Dermis microvascular lymphatic vessel endothelial cell (primary cell): ENCODE results near the gene STK26. TPM values are rescaled to one million over a fixed set of nuclear protein-coding genes. Genes with fewer than 3 reads are reported as not detected.
"Not testable (repeated sequence)": the region's sequence is repeated elsewhere in the genome, so short reads cannot be mapped to it uniquely, and the experiment has no call there.

Experiments used
- DNase-seq, 2 donors: peaks; one replicate each; pipeline versions ENCODE4 v3.0.0 to v3.0.0-alpha.2; 2010; ENCODE audit warnings: low read depth in 2 of 2
- total RNA-seq: library from RNA; depleted of rRNA; stranded (reverse); fragments of >200 nt; gene quantifications from 2 replicates; pipeline ENCODE4 v1.2.1, GENCODE V29; 2014

Gene STK26
- total RNA-seq = 0.38 and 0.51 TPM in 2 replicates

GRCh38 chrX:132022967-132023895 is at the start of gene STK26:
STK26 (plus strand) TSS chrX:132023302; CDS start chrX:132023618, 316 bp downstream.
- peak in 1 of 2 donors; percentile 3 for DNase-seq

- DNase-seq = no peak
These were observed 47.3 kb upstream of the STK26 start for GRCh38 chrX:131975851-131976250.

GRCh38 chrX:131977619-131978018 is 45.5 kb upstream of the STK26 start:
- DNase-seq = no peak

GRCh38 chrX:131979116-131979515 is 44.0 kb upstream of the STK26 start:
- no peak for DNase-seq

- no peak for DNase-seq
These were observed 37.5 kb upstream of the STK26 start for GRCh38 chrX:131985526-131986049.

- DNase-seq = peak in 1 of 2 donors; percentile 0
These were observed 35.9 kb upstream of the STK26 start for GRCh38 chrX:131987252-131987651.

GRCh38 chrX:131988236-131988635 is 34.9 kb upstream of the STK26 start:
- DNase-seq = no peak

- no peak for DNase-seq
These were observed 22.0 kb upstream of the STK26 start for GRCh38 chrX:132001127-132001526.

GRCh38 chrX:132004728-132005127 is 18.4 kb upstream of the STK26 start:
- no peak for DNase-seq

- DNase-seq = no peak
These were observed 13.8 kb upstream of the STK26 start for GRCh38 chrX:132009350-132009749.

GRCh38 chrX:132010213-132010612 is 12.9 kb upstream of the STK26 start:
- DNase-seq = not testable (repeated sequence)

GRCh38 chrX:132015875-132016274 is 7.2 kb upstream of the STK26 start:
- no peak for DNase-seq

GRCh38 chrX:132016628-132017430 is 6.3 kb upstream of the STK26 start:
- no peak for DNase-seq

GRCh38 chrX:132017431-132018185 is 5.5 kb upstream of the STK26 start:
- no peak for DNase-seq

GRCh38 chrX:132022198-132022966 is 720 bp upstream of the STK26 start:
- DNase-seq = no peak

- DNase-seq = no peak
These were observed 839 bp downstream of the STK26 start for GRCh38 chrX:132023896-132024386.

- no peak for DNase-seq
These were observed 1.9 kb downstream of the STK26 start for GRCh38 chrX:132025041-132025440.

- DNase-seq = no peak
These were observed 7.2 kb downstream of the STK26 start for GRCh38 chrX:132030264-132030663.

GRCh38 chrX:132031867-132032266 is 8.8 kb downstream of the STK26 start:
- DNase-seq = no peak

GRCh38 chrX:132033166-132033565 is 10.1 kb downstream of the STK26 start:
- DNase-seq = no peak
